ENCODE data around the gene RANBP3L. TPM values are rescaled to one million over a fixed set of nuclear protein-coding genes. Genes with fewer than 3 reads are reported as not detected.
A peak's percentile ranks its signal among the peaks of the same experiment; 100 is the strongest.

The RANBP3L gene
- total RNA-seq, 4 donors from 2014 or later, result 2.2 to 13.7 (median 3.1) TPM

GRCh38 chr5:36237751-36238150, 64.0 kb downstream of the RANBP3L start:
- DNase-seq (ENCODE audit: extremely low spot score), result no peak
- intact Hi-C loops (cut with DNase I), result no loop called here
- Histone ChIP-seq H3K36me3 (no peaks in the 10 kb centered on the region), H3K27ac (replicated peaks in 1 of 4) (peak overlapping the region; percentile 97 to 99 (median 99)), H3K4me3 (no peak overlapping the region), H3K9me3 (no peaks in the 10 kb centered on the region), H3K4me1 (peaks cover 39 to 67% (median 56%) of the 10 kb centered on the region in 4 donors), H3K27me3 (no peaks in the 10 kb centered on the region)
- TF ChIP-seq EP300 (IDR thresholded peaks at IDR 0.05) (no peak), CTCF (IDR thresholded peaks at IDR 0.05) (no peak), POLR2AphosphoS5 (IDR thresholded peaks at IDR 0.05) (no peak), POLR2A (IDR thresholded peaks at IDR 0.05; ENCODE audit: low read depth) (no peak)
- 96% methylated on average over 2 of the region's 2 CpGs for WGBS

- no peak for DNase-seq (ENCODE audit: extremely low spot score)
- Histone ChIP-seq H3K4me3 (no peak overlapping the region), H3K4me1 (peaks cover 34 to 67% (median 55%) of the 10 kb centered on the region in 4 donors), H3K27ac (replicated peaks in 1 of 4) (peak overlapping the region; percentile 18 to 99 (median 99)), H3K36me3 (no peaks in the 10 kb centered on the region), H3K9me3 (no peaks in the 10 kb centered on the region), H3K27me3 (no peaks in the 10 kb centered on the region)
- TF ChIP-seq POLR2A (IDR thresholded peaks at IDR 0.05; ENCODE audit: low read depth) (no peak), EP300 (IDR thresholded peaks at IDR 0.05) (no peak), CTCF (IDR thresholded peaks at IDR 0.05) (no peak), POLR2AphosphoS5 (IDR thresholded peaks at IDR 0.05) (no peak)
- intact Hi-C loops (cut with DNase I), result no loop called here
Measured at GRCh38 chr5:36236801-36237200, 64.9 kb downstream of the RANBP3L start.

- Histone ChIP-seq H3K27ac (replicated peaks in 1 of 4) (no peak overlapping the region), H3K4me1 (peaks cover 10 to 60% (median 53%) of the 10 kb centered on the region in 4 donors), H3K36me3 (no peaks in the 10 kb centered on the region), H3K27me3 (no peaks in the 10 kb centered on the region), H3K9me3 (no peaks in the 10 kb centered on the region), H3K4me3 (no peak overlapping the region)
- TF ChIP-seq EP300 (IDR thresholded peaks at IDR 0.05), result no peak
- TF ChIP-seq CTCF (IDR thresholded peaks at IDR 0.05), result no peak
- TF ChIP-seq POLR2A (IDR thresholded peaks at IDR 0.05; ENCODE audit: low read depth), result no peak
- no peak for TF ChIP-seq POLR2AphosphoS5 (IDR thresholded peaks at IDR 0.05)
- intact Hi-C loops (cut with DNase I), result no loop called here
- 96% methylated on average over 3 of the region's 3 CpGs for WGBS
- DNase-seq (ENCODE audit: extremely low spot score), result no peak
Measured at GRCh38 chr5:36232533-36232932, 69.2 kb downstream of the RANBP3L start.

- Histone ChIP-seq H3K4me3 (no peak overlapping the region), H3K27me3 (no peaks in the 10 kb centered on the region), H3K4me1 (peaks cover 4 to 49% (median 40%) of the 10 kb centered on the region in 4 donors), H3K36me3 (peaks cover 3 to 12% (median 5%) of the 10 kb centered on the region in 4 donors), H3K9me3 (no peaks in the 10 kb centered on the region), H3K27ac (replicated peaks in 1 of 4) (peak overlapping the region in 1 of 4 donors; percentile 5)
- intact Hi-C loops (cut with DNase I), result no loop called here
- TF ChIP-seq POLR2A (IDR thresholded peaks at IDR 0.05; ENCODE audit: low read depth) (no peak), EP300 (IDR thresholded peaks at IDR 0.05) (no peak), POLR2AphosphoS5 (IDR thresholded peaks at IDR 0.05) (no peak), CTCF (IDR thresholded peaks at IDR 0.05) (no peak)
- WGBS, result 94% methylated on average over 1 of the region's 1 CpG
- no peak for DNase-seq (ENCODE audit: extremely low spot score)
Measured at GRCh38 chr5:36230151-36230790, 71.4 kb downstream of the RANBP3L start.

- peaks cover 8 to 29% (median 18%) of the 10 kb centered on the region in 4 donors for H3K36me3 ChIP-seq
- peak overlapping the region; percentile 10 to 43 (median 22) for H3K27ac ChIP-seq (replicated peaks in 1 of 4)
- intact Hi-C loops (cut with DNase I), result no loop called here
- no peaks in the 10 kb centered on the region for H3K9me3 ChIP-seq
- no peak for TF ChIP-seq POLR2A (IDR thresholded peaks at IDR 0.05; ENCODE audit: low read depth)
- TF ChIP-seq EP300 (IDR thresholded peaks at IDR 0.05), result no peak
- TF ChIP-seq CTCF (IDR thresholded peaks at IDR 0.05), result no peak
- TF ChIP-seq POLR2AphosphoS5 (IDR thresholded peaks at IDR 0.05), result no peak
- no peak overlapping the region for H3K4me3 ChIP-seq
- H3K4me1 ChIP-seq, result peaks cover 4 to 45% (median 33%) of the 10 kb centered on the region in 4 donors
- no peaks in the 10 kb centered on the region for H3K27me3 ChIP-seq
- WGBS, result 95% methylated on average over 7 of the region's 7 CpGs
- no peak for DNase-seq (ENCODE audit: extremely low spot score)
Measured at GRCh38 chr5:36228505-36228904, 73.2 kb downstream of the RANBP3L start.

Measured in esophagus muscularis mucosa (tissue), 4 donors.